ENCODE results near the gene UBB.

DNA sequence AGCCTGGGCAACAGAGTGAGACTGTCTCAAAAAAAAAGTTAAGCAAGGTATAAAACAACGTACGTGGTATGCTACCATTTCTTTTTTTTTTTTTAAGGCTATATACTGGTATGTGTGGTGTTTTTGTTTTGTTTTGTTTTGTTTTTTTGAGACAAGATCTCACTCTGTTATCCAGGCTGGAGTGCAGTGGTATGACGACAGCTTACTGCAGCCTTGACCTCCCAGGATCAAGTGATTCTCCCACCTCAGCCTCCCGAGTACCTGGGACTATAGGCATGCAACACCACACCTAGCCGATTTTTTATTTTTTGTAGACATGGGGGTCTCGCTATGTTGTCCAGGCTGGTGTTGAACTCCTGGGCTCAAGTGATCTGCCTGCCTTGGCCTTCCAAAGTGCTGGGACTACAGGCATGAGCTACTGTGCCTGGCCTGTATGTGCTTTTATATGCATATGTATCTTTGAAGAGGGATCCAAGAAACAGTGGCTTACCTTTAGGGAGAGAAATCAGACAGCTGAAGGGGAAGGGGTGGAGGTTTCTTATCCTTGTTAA, 34.1 kb upstream of the UBB start:
- TF ChIP-seq, protein P1, sequence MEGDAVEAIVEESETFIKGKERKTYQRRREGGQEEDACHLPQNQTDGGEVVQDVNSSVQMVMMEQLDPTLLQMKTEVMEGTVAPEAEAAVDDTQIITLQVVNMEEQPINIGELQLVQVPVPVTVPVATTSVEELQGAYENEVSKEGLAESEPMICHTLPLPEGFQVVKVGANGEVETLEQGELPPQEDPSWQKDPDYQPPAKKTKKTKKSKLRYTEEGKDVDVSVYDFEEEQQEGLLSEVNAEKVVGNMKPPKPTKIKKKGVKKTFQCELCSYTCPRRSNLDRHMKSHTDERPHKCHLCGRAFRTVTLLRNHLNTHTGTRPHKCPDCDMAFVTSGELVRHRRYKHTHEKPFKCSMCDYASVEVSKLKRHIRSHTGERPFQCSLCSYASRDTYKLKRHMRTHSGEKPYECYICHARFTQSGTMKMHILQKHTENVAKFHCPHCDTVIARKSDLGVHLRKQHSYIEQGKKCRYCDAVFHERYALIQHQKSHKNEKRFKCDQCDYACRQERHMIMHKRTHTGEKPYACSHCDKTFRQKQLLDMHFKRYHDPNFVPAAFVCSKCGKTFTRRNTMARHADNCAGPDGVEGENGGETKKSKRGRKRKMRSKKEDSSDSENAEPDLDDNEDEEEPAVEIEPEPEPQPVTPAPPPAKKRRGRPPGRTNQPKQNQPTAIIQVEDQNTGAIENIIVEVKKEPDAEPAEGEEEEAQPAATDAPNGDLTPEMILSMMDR (IDR thresholded peaks at IDR 0.05; ENCODE audit: low read depth, low read length, poor library complexity, severe bottlenecking), result no peak
- TF ChIP-seq EZH2phosphoT487 (IDR thresholded peaks at IDR 0.05; ENCODE audit: borderline replicate concordance, low read length), result no peak
